Stimulated activated naive B cell treated with anti-CD40 and anti-IgM and Interleukin-4, amounts not matched to agents 10 μg/mL and 1 μg/mL and 100 μg/mL, for 72 hours (primary cell): ENCODE measurements around the gene SLC38A5.
"Not testable (repeated sequence)": the region's sequence is repeated elsewhere in the genome, so short reads cannot be mapped to it uniquely, and the experiment has no call there.

Source experiments
- ATAC-seq, 2 donors: fragments of 150-1000 bp; cut with Tn5 transposase; replicated peaks; 2 replicates each; pipeline ENCODE4 v1.10.0; 2021; ENCODE audit warnings: moderate library complexity in 1 of 2
- DNase-seq: peaks from one replicate; pipeline ENCODE4 v3.0.0; 2021
- H3K27ac Mint-ChIP-seq: one replicate; pipeline ENCODE4 v1.8.0; 2022; ENCODE audit warnings: mild to moderate bottlenecking, mixed read lengths
- H3K27me3 Mint-ChIP-seq, 2 donors: one replicate each; pipeline ENCODE4 v1.8.0; 2022; ENCODE audit warnings: mixed read lengths in 2 of 2
- H3K36me3 Mint-ChIP-seq, 2 donors: one replicate each; pipeline ENCODE4 v1.8.0; 2022; ENCODE audit warnings: mixed read lengths in 2 of 2, mild to moderate bottlenecking in 1 of 2
- H3K4me1 Mint-ChIP-seq, 2 donors: one replicate each; pipeline ENCODE4 v1.8.0; 2022; ENCODE audit warnings: mixed read lengths in 2 of 2, mild to moderate bottlenecking in 1 of 2
- H3K4me3 Mint-ChIP-seq, 2 donors: one replicate each; pipeline ENCODE4 v1.8.0; 2022; ENCODE audit warnings: mild to moderate bottlenecking in 2 of 2, mixed read lengths in 2 of 2, moderate library complexity in 1 of 2
- H3K9me3 Mint-ChIP-seq, 2 donors: one replicate each; pipeline ENCODE4 v1.8.0; 2022; ENCODE audit warnings: mixed read lengths in 2 of 2, mild to moderate bottlenecking in 1 of 2

The SLC38A5 gene

GRCh38 chrX:48468693-48469691 lies 1.1 kb downstream of the SLC38A5 start:
- Mint-ChIP-seq H3K27ac (peak overlapping the region; percentile 93), H3K27me3 (peaks cover 0 to 7% of the 10 kb centered on the region in 2 donors), H3K9me3 (no peaks in the 10 kb centered on the region), H3K4me3 (peak overlapping the region; percentile 88 to 95), H3K36me3 (peaks cover 25 to 30% of the 10 kb centered on the region in 2 donors), H3K4me1 (peaks cover 23 to 46% of the 10 kb centered on the region in 2 donors)
- DNase-seq (peak; percentile 14), ATAC-seq (peak; percentile 56 to 67)

GRCh38 chrX:48468247-48468671 lies 1.8 kb downstream of the SLC38A5 start:
- ATAC-seq (peak; percentile 69 to 75), DNase-seq (no peak)
- Mint-ChIP-seq H3K4me1 (peaks cover 23 to 46% of the 10 kb centered on the region in 2 donors), H3K27ac (peak overlapping the region; percentile 93), H3K36me3 (peaks cover 25 to 35% of the 10 kb centered on the region in 2 donors), H3K27me3 (peaks cover 0 to 7% of the 10 kb centered on the region in 2 donors), H3K9me3 (no peaks in the 10 kb centered on the region), H3K4me3 (peak overlapping the region; percentile 88 to 95)

- H3K4me1 Mint-ChIP-seq = peaks cover 23 to 46% of the 10 kb centered on the region in 2 donors
- H3K9me3 Mint-ChIP-seq = no peaks in the 10 kb centered on the region
- no peak overlapping the region for H3K27ac Mint-ChIP-seq
- peaks cover 30 to 39% of the 10 kb centered on the region in 2 donors for H3K36me3 Mint-ChIP-seq
- ATAC-seq = no peak
- peaks cover 0 to 7% of the 10 kb centered on the region in 2 donors for H3K27me3 Mint-ChIP-seq
- no peak for DNase-seq
- H3K4me3 Mint-ChIP-seq = peak overlapping the region; percentile 88 to 95
Measured at GRCh38 chrX:48467281-48467761, 2.7 kb downstream of the SLC38A5 start.

GRCh38 chrX:48466696-48467095 lies 3.4 kb downstream of the SLC38A5 start:
- peak in 1 of 2 donors; percentile 25 for ATAC-seq
- Mint-ChIP-seq H3K4me3 (peak overlapping the region; percentile 88 to 95), H3K4me1 (peaks cover 23 to 46% of the 10 kb centered on the region in 2 donors), H3K36me3 (peaks cover 30 to 39% of the 10 kb centered on the region in 2 donors), H3K27ac (peak overlapping the region; percentile 44), H3K27me3 (peaks cover 0 to 7% of the 10 kb centered on the region in 2 donors), H3K9me3 (no peaks in the 10 kb centered on the region)
- DNase-seq = no peak

GRCh38 chrX:48465336-48465933 lies 4.6 kb downstream of the SLC38A5 start:
- Mint-ChIP-seq H3K27me3 (peaks cover 0 to 13% of the 10 kb centered on the region in 2 donors), H3K9me3 (no peaks in the 10 kb centered on the region), H3K36me3 (peaks cover 38 to 47% of the 10 kb centered on the region in 2 donors), H3K27ac (no peak overlapping the region), H3K4me1 (peaks cover 23 to 46% of the 10 kb centered on the region in 2 donors), H3K4me3 (peak overlapping the region; percentile 13 to 46)
- DNase-seq (no peak), ATAC-seq (no peak)

- no peaks in the 10 kb centered on the region for H3K9me3 Mint-ChIP-seq
- no peak overlapping the region for H3K27ac Mint-ChIP-seq
- peaks cover 47 to 59% of the 10 kb centered on the region in 2 donors for H3K36me3 Mint-ChIP-seq
- peaks cover 9 to 18% of the 10 kb centered on the region in 2 donors for H3K4me1 Mint-ChIP-seq
- no peak for ATAC-seq
- H3K4me3 Mint-ChIP-seq = no peak overlapping the region
- H3K27me3 Mint-ChIP-seq = peaks cover 0 to 10% of the 10 kb centered on the region in 2 donors
- DNase-seq = no peak
Measured at GRCh38 chrX:48461830-48462229, 8.2 kb downstream of the SLC38A5 start.

GRCh38 chrX:48460606-48461005 lies 9.5 kb downstream of the SLC38A5 start:
- H3K36me3 Mint-ChIP-seq = peaks cover 37 to 49% of the 10 kb centered on the region in 2 donors
- no peak overlapping the region for H3K27ac Mint-ChIP-seq
- ATAC-seq (no peak), DNase-seq (no peak)
- peaks cover 2 to 8% of the 10 kb centered on the region in 2 donors for H3K4me1 Mint-ChIP-seq
- no peak overlapping the region for H3K4me3 Mint-ChIP-seq
- H3K27me3 Mint-ChIP-seq = peaks cover 0 to 10% of the 10 kb centered on the region in 2 donors
- H3K9me3 Mint-ChIP-seq = no peaks in the 10 kb centered on the region

- Mint-ChIP-seq H3K36me3 (peaks cover 31 to 44% of the 10 kb centered on the region in 2 donors), H3K9me3 (no peaks in the 10 kb centered on the region), H3K4me1 (peaks cover 0 to 3% of the 10 kb centered on the region in 2 donors), H3K27ac (no peak overlapping the region), H3K27me3 (peaks cover 0 to 10% of the 10 kb centered on the region in 2 donors), H3K4me3 (no peak overlapping the region)
- ATAC-seq = no peak
- no peak for DNase-seq
Measured at GRCh38 chrX:48460031-48460430, 10.0 kb downstream of the SLC38A5 start.

- no peak overlapping the region for H3K4me3 Mint-ChIP-seq
- H3K27me3 Mint-ChIP-seq = peaks cover 0 to 10% of the 10 kb centered on the region in 2 donors
- DNase-seq (no peak), ATAC-seq (no peak)
- H3K36me3 Mint-ChIP-seq = peaks cover 28 to 40% of the 10 kb centered on the region in 2 donors
- no peak overlapping the region for H3K27ac Mint-ChIP-seq
- H3K4me1 Mint-ChIP-seq = no peaks in the 10 kb centered on the region
- no peaks in the 10 kb centered on the region for H3K9me3 Mint-ChIP-seq
Measured at GRCh38 chrX:48459483-48459882, 10.6 kb downstream of the SLC38A5 start.

- Mint-ChIP-seq H3K4me1 (no peaks in the 10 kb centered on the region), H3K27ac (no peak overlapping the region), H3K36me3 (peaks cover 28 to 35% of the 10 kb centered on the region in 2 donors)
Measured at GRCh38 chrX:48458711-48459110, 11.3 kb downstream of the SLC38A5 start.

GRCh38 chrX:48456628-48457331 lies 13.3 kb downstream of the SLC38A5 start:
- Mint-ChIP-seq H3K36me3 (peaks cover 23 to 29% of the 10 kb centered on the region in 2 donors), H3K27me3 (peaks cover 0 to 10% of the 10 kb centered on the region in 2 donors), H3K27ac (no peak overlapping the region), H3K4me3 (no peak overlapping the region), H3K4me1 (no peaks in the 10 kb centered on the region), H3K9me3 (no peaks in the 10 kb centered on the region)
- ATAC-seq (no peak), DNase-seq (no peak)

More at GRCh38 chrX:48458711-48459110, 11.3 kb downstream of the SLC38A5 start:
- Mint-ChIP-seq H3K27me3 (peaks cover 0 to 10% of the 10 kb centered on the region in 2 donors), H3K9me3 (no peaks in the 10 kb centered on the region), H3K4me3 (no peak overlapping the region)
- ATAC-seq (no peak), DNase-seq (no peak)

- H3K9me3 Mint-ChIP-seq = no peaks in the 10 kb centered on the region
- no peak overlapping the region for H3K27ac Mint-ChIP-seq
- peaks cover 0 to 1% of the 10 kb centered on the region in 2 donors for H3K36me3 Mint-ChIP-seq
- ATAC-seq (no peak), DNase-seq (no peak)
- no peaks in the 10 kb centered on the region for H3K27me3 Mint-ChIP-seq
- no peak overlapping the region for H3K4me3 Mint-ChIP-seq
- no peaks in the 10 kb centered on the region for H3K4me1 Mint-ChIP-seq
Measured at GRCh38 chrX:48451708-48452107, 18.4 kb downstream of the SLC38A5 start.

- H3K27ac Mint-ChIP-seq = no peak overlapping the region
- H3K9me3 Mint-ChIP-seq = no peaks in the 10 kb centered on the region
- H3K4me1 Mint-ChIP-seq = no peaks in the 10 kb centered on the region
- H3K4me3 Mint-ChIP-seq = no peak overlapping the region
- peaks cover 0 to 5% of the 10 kb centered on the region in 2 donors for H3K27me3 Mint-ChIP-seq
- DNase-seq (no peak), ATAC-seq (no peak)
- H3K36me3 Mint-ChIP-seq = no peaks in the 10 kb centered on the region
Measured at GRCh38 chrX:48450076-48450475, 20.0 kb downstream of the SLC38A5 start.

- H3K4me1 Mint-ChIP-seq, H3K36me3 Mint-ChIP-seq, H3K9me3 Mint-ChIP-seq, H3K27ac Mint-ChIP-seq, ATAC-seq, H3K4me3 Mint-ChIP-seq, DNase-seq: not testable (repeated sequence)
- H3K27me3 Mint-ChIP-seq = peaks cover 6 to 20% of the 10 kb centered on the region in 2 donors
Measured at GRCh38 chrX:48447201-48447600, 22.9 kb downstream of the SLC38A5 start.
